HCT116 (cell line): ENCODE data around the gene CNGA3. TPM values are rescaled to one million over a fixed set of nuclear protein-coding genes. Genes with fewer than 3 reads are reported as not detected.

Experiments
- ATAC-seq: fragments of 200-7000 bp; cut with Tn5 transposase; 2 replicates; pipeline ENCODE4 v1.9.1; 2020; ENCODE audit warnings: mild to moderate bottlenecking, moderate library complexity
- BruUV-seq: library from RNA; stranded (reverse); fragments of 400-500 nt; replicated peaks from 2 replicates; lab custom pipeline; 2021; lab: Mats Ljungman, UMichigan
- CTCF ChIA-PET: fragments of 300-600 bp; sonication (Branson Sonifier 250); formaldehyde crosslinking; loops from one replicate; lab custom pipeline; 2021; ENCODE audit warnings: antibody characterized with exemption; lab: Charles Lee
- POLR2A ChIA-PET: fragments of 300-600, 350-600 bp; sonication (Branson Sonifier 250); formaldehyde crosslinking; loops from one replicate; lab custom pipeline; 2021; ENCODE audit warnings: antibody characterized with exemption; lab: Charles Lee
- RAD21 ChIA-PET, 2 experiments: fragments of 300-600 bp; sonication (Branson Sonifier 250); formaldehyde crosslinking; loops; one replicate each; lab custom pipeline; 2023; ENCODE audit warnings: low total read pairs in 2 of 2; ENCODE audit not compliant: uncharacterized antibody in 2 of 2, unreplicated experiment in 2 of 2, low non-redundant PET in 1 of 2; lab: Charles Lee
- DNase-seq: peaks from one replicate; pipeline ENCODE4 v3.0.0-alpha.2; 2010; ENCODE audit warnings: low read depth, low spot score
- H2AFZ ChIP-seq: fragments of 200-600 bp; shearing (Covaris generic), sonication (generic); 2 replicates; pipeline ENCODE4 v1.6.1; 2017; ENCODE audit warnings: low read depth, mixed run types, mixed read lengths, antibody characterized with exemption, low read length; ENCODE audit not compliant: poor library complexity, severe bottlenecking
- H3K27ac ChIP-seq: 2 replicates; pipeline ENCODE4 v1.5.1; 2012; ENCODE audit warnings: low read depth, low read length
- H3K27me3 ChIP-seq: fragments of 200-600 bp; sonication (generic); 2 replicates; pipeline ENCODE4 v1.6.1; 2016; ENCODE audit warnings: mixed run types, low read length, mixed read lengths; ENCODE audit not compliant: insufficient read depth
- H3K36me3 ChIP-seq, 2 experiments: fragments of 200-500 bp in 1 of 2; fragments of 200-600 bp in 1 of 2; sonication (Bioruptor generic) in 1 of 2; sonication (generic) in 1 of 2; 2 replicates each; pipeline versions ENCODE4 v1.5.1 to v1.6.1; 2014 to 2016; ENCODE audit warnings: low read length in 2 of 2, inconsistent platforms in 1 of 2, mixed read lengths in 1 of 2, mixed run types in 1 of 2; ENCODE audit not compliant: insufficient read depth in 2 of 2, control insufficient read depth in 1 of 2
- H3K4me1 ChIP-seq, 2 experiments: fragments of 200-600 bp in 1 of 2; sonication (generic) in 1 of 2; 2 replicates each; pipeline versions ENCODE4 v1.5.1 to v1.6.1; 2012 to 2017; ENCODE audit warnings: low read length in 2 of 2, inconsistent platforms in 1 of 2, mild to moderate bottlenecking in 1 of 2, mixed read lengths in 1 of 2, mixed run types in 1 of 2, moderate library complexity in 1 of 2; ENCODE audit not compliant: insufficient read depth in 2 of 2, control insufficient read depth in 1 of 2
- H3K4me2 ChIP-seq: fragments of 200-600 bp; sonication (generic); 2 replicates; pipeline ENCODE4 v1.6.1; 2017; ENCODE audit warnings: mixed run types, low read length, mixed read lengths
- H3K4me3 ChIP-seq, 2 experiments: fragments of 200-600 bp in 1 of 2; sonication (generic) in 1 of 2; replicated peaks in 1 of 2; 2 replicates each; pipeline ENCODE4 v1.5.1; 2011 to 2016; ENCODE audit warnings: low read length in 2 of 2, control low read depth in 1 of 2, low read depth in 1 of 2, mild to moderate bottlenecking in 1 of 2, mixed read lengths in 1 of 2, mixed run types in 1 of 2
- H3K79me2 ChIP-seq: fragments of 200-600 bp; sonication (generic); 2 replicates; pipeline ENCODE4 v1.6.1; 2017; ENCODE audit warnings: mild to moderate bottlenecking, mixed run types, low read length, moderate library complexity, mixed read lengths; ENCODE audit not compliant: insufficient read depth
- H3K9ac ChIP-seq: fragments of 200-600 bp; sonication (generic); 2 replicates; pipeline ENCODE4 v1.6.1; 2016; ENCODE audit warnings: low read length, mixed read lengths
- H3K9me2 ChIP-seq: fragments of 200-600 bp; sonication (generic), shearing (Covaris generic); 2 replicates; pipeline ENCODE4 v1.6.1; 2017; ENCODE audit warnings: mixed run types, mild to moderate bottlenecking, moderate library complexity; ENCODE audit not compliant: insufficient read depth
- H3K9me3 ChIP-seq, 2 experiments: fragments of 200-500 bp in 1 of 2; fragments of 200-600 bp in 1 of 2; sonication (Bioruptor generic) in 1 of 2; sonication (generic) in 1 of 2; 2 replicates each; pipeline ENCODE4 v1.6.1; 2014 to 2017; ENCODE audit warnings: low read length in 2 of 2, mixed read lengths in 2 of 2, inconsistent platforms in 1 of 2, low read depth in 1 of 2, mild to moderate bottlenecking in 1 of 2, mixed run types in 1 of 2, moderate library complexity in 1 of 2; ENCODE audit not compliant: control insufficient read depth in 1 of 2, insufficient read depth in 1 of 2
- H4K20me1 ChIP-seq: fragments of 200-600 bp; sonication (generic), shearing (Covaris generic); 2 replicates; pipeline ENCODE4 v1.6.1; 2017; ENCODE audit warnings: mixed run types, mild to moderate bottlenecking, moderate library complexity; ENCODE audit not compliant: insufficient read depth
- CEBPB ChIP-seq: IDR thresholded peaks from 2 replicates; pipeline ENCODE4 v1.6.1; 2012; ENCODE audit warnings: low read depth
- EZH2phosphoT487 ChIP-seq: fragments of 200-600 bp; IDR thresholded peaks from 2 replicates; pipeline ENCODE4 v1.6.1; 2018; ENCODE audit warnings: antibody characterized with exemption, borderline replicate concordance
- FOSL1 ChIP-seq: IDR thresholded peaks from 2 replicates; pipeline ENCODE4 v1.6.1; 2012; ENCODE audit warnings: low read depth
- MAX ChIP-seq: IDR thresholded peaks from 2 replicates; pipeline ENCODE4 v1.6.1; 2012
- POLR2AphosphoS5 ChIP-seq: IDR thresholded peaks from 2 replicates; pipeline ENCODE4 v1.6.1; 2011; ENCODE audit warnings: mild to moderate bottlenecking, low read depth, low read length, moderate library complexity
- REST ChIP-seq: IDR thresholded peaks from 2 replicates; pipeline ENCODE4 v1.6.1; 2012; ENCODE audit warnings: low read depth
- SRF ChIP-seq: IDR thresholded peaks from 2 replicates; pipeline ENCODE4 v1.6.1; 2012; ENCODE audit warnings: low read depth
- TCF7L2 ChIP-seq: IDR thresholded peaks from 2 replicates; pipeline ENCODE4 v1.7.0; 2011; ENCODE audit warnings: borderline replicate concordance, inconsistent platforms; ENCODE audit not compliant: insufficient read depth, insufficient read length; ENCODE audit errors: extremely low read depth
- YY1 ChIP-seq: IDR thresholded peaks from 2 replicates; pipeline ENCODE4 v1.6.1; 2011; ENCODE audit warnings: low read length, low read depth, moderate library complexity, mild to moderate bottlenecking; ENCODE audit not compliant: insufficient replicate concordance; ENCODE audit errors: extremely low read depth
- ZBTB33 ChIP-seq: IDR thresholded peaks from 2 replicates; pipeline ENCODE4 v1.6.1; 2011; ENCODE audit warnings: mild to moderate bottlenecking, low read length, moderate library complexity; ENCODE audit not compliant: insufficient replicate concordance; ENCODE audit errors: extremely low read depth
- ZNF274 ChIP-seq: fragments of 200-500 bp; sonication (Bioruptor generic); IDR thresholded peaks from 2 replicates; pipeline ENCODE4 v1.6.1; 2014; ENCODE audit warnings: mild to moderate bottlenecking, low read depth, low read length, inconsistent platforms
- intact Hi-C: fragments of 100-400 bp; cut with micrococcal nuclease; formaldehyde crosslinking; loops from 2 replicates; pipeline ENCODE4 v1.10.0; 2022
- total RNA-seq: library from RNA; stranded (reverse); gene quantifications from one replicate; pipeline ENCODE4 v1.2.1, GENCODE V29; 2021; ENCODE audit not compliant: unreplicated experiment

Gene CNGA3
- total RNA-seq, 1 experiment from 2014 or later = not detected

GRCh38 chr2:98347298-98348065 lies 1.2 kb downstream of the CNGA3 start:
- H2AFZ ChIP-seq = no peak overlapping the region
- ATAC-seq (no peak), DNase-seq (no peak)
- H4K20me1 ChIP-seq = no peaks in the 10 kb centered on the region
- no peak overlapping the region for H3K27ac ChIP-seq
- H3K4me1 ChIP-seq = no peaks in the 10 kb centered on the region
- no peak for TF ChIP-seq YY1
- TF ChIP-seq MAX = no peak
- no peak for TF ChIP-seq FOSL1
- no peak for TF ChIP-seq POLR2AphosphoS5
- TF ChIP-seq SRF = no peak
- TF ChIP-seq ZNF274 = no peak
- no peak for TF ChIP-seq EZH2phosphoT487
- no peak for TF ChIP-seq REST
- no peak for TF ChIP-seq TCF7L2
- no peak for TF ChIP-seq CEBPB
- TF ChIP-seq ZBTB33 = no peak
- H3K4me2 ChIP-seq = no peak overlapping the region
- H3K9me2 ChIP-seq = no peaks in the 10 kb centered on the region
- no peaks in the 10 kb centered on the region for H3K79me2 ChIP-seq
- BruUV-seq = no TSS peak
- peaks cover 21% of the 10 kb centered on the region; the same call in 1 of the 2 replicates for H3K27me3 ChIP-seq
- POLR2A ChIA-PET = no interaction called here
- H3K4me3 ChIP-seq = no peak overlapping the region
- no peaks in the 10 kb centered on the region for H3K36me3 ChIP-seq
- intact Hi-C loops = no loop called here
- RAD21 ChIA-PET = no interaction called here
- H3K9me3 ChIP-seq = no peaks in the 10 kb centered on the region
- CTCF ChIA-PET = no interaction called here
- no peak overlapping the region for H3K9ac ChIP-seq
